GM12878 (cell line): ENCODE data around the gene LRFN2. TPM values are rescaled to one million over a fixed set of nuclear protein-coding genes. Genes with fewer than 3 reads are reported as not detected.

Experiments
- ATAC-seq: fragments of 200-7000 bp; cut with Tn5 transposase; 3 replicates; pipeline ENCODE4 v1.9.1; 2020; ENCODE audit warnings: mild to moderate bottlenecking, moderate library complexity
- BruUV-seq: library from RNA; stranded (reverse); fragments of 400-500 nt; replicated peaks from 2 replicates; lab custom pipeline; 2021; lab: Mats Ljungman, UMichigan
- CTCF ChIA-PET: fragments of 300-600 bp; sonication (Branson Sonifier 250); formaldehyde crosslinking; extraction: SDS; loops from one replicate; lab custom pipeline; 2021; ENCODE audit warnings: inconsistent platforms; lab: Yijun Ruan, JAX
- POLR2A ChIA-PET: fragments of 350-600 bp; formaldehyde crosslinking; extraction: SDS; loops from one replicate; lab custom pipeline; 2021; ENCODE audit warnings: inconsistent platforms; lab: Charles Lee
- RAD21 ChIA-PET: fragments of 300-600 bp; sonication (Branson Sonifier 250); formaldehyde crosslinking; loops from one replicate; lab custom pipeline; 2023; ENCODE audit warnings: antibody characterized with exemption; ENCODE audit not compliant: unreplicated experiment; lab: Charles Lee
- SMC1A ChIA-PET: fragments of 300-600 bp; sonication (Branson Sonifier 250); formaldehyde crosslinking; loops from one replicate; lab custom pipeline; 2023; ENCODE audit not compliant: unreplicated experiment, uncharacterized antibody; lab: Charles Lee
- DNase-seq: peaks from one replicate; pipeline ENCODE4 v3.0.0-alpha.2; 2011; ENCODE audit warnings: low read depth, low spot score
- FAIRE-seq: peaks from 3 replicates; lab custom pipeline; 2011; peaks lifted over from hg19 to GRCh38; lab: Jason Lieb, UNC
- H2AFZ ChIP-seq: 2 replicates; pipeline ENCODE4 v1.6.0; 2011; ENCODE audit warnings: low read depth, low read length, control low read depth; ENCODE audit not compliant: control insufficient read depth
- H3K27ac ChIP-seq: 2 replicates; pipeline ENCODE4 v1.5.1; 2011; ENCODE audit warnings: control low read depth; ENCODE audit not compliant: control insufficient read depth, insufficient read depth
- H3K27me3 ChIP-seq, 2 experiments: replicated peaks in 1 of 2; 2 replicates each; pipeline versions ENCODE4 v1.6.0 to v1.6.1; 2011; ENCODE audit warnings: low read length in 1 of 2; ENCODE audit not compliant: control insufficient read depth in 2 of 2, insufficient read depth in 2 of 2
- H3K36me3 ChIP-seq, 2 experiments: 2 replicates each; pipeline ENCODE4 v1.5.1; 2011; ENCODE audit warnings: low read length in 1 of 2; ENCODE audit not compliant: control insufficient read depth in 2 of 2, insufficient read depth in 2 of 2
- H3K4me1 ChIP-seq: 2 replicates; pipeline ENCODE4 v1.6.1; 2011; ENCODE audit warnings: mild to moderate bottlenecking, low read length, moderate library complexity, mixed read lengths; ENCODE audit not compliant: control insufficient read depth, insufficient read depth
- H3K4me2 ChIP-seq: 2 replicates; pipeline ENCODE4 v1.6.0; 2011; ENCODE audit warnings: control low read depth; ENCODE audit not compliant: control insufficient read depth, insufficient read depth
- H3K4me3 ChIP-seq: fragments of 200-600 bp; sonication (generic); 2 replicates; pipeline ENCODE4 v1.5.1; 2016
- H3K79me2 ChIP-seq: 2 replicates; pipeline ENCODE4 v1.6.0; 2011; ENCODE audit warnings: low read length; ENCODE audit not compliant: control insufficient read depth, insufficient read depth
- H3K9ac ChIP-seq: 2 replicates; pipeline ENCODE4 v1.8.0; 2011; ENCODE audit warnings: low read length, control low read depth, mixed read lengths; ENCODE audit not compliant: control insufficient read depth, insufficient read depth
- H3K9me3 ChIP-seq: replicated peaks from 3 replicates; pipeline ENCODE4 v1.5.1; 2011; ENCODE audit warnings: mild to moderate bottlenecking, low read length; ENCODE audit not compliant: control insufficient read depth, insufficient read depth
- H4K20me1 ChIP-seq: 2 replicates; pipeline ENCODE4 v1.6.0; 2011; ENCODE audit not compliant: control insufficient read depth, insufficient read depth
- ATF7 ChIP-seq: fragments of 450-650 bp; IDR thresholded peaks from 2 replicates; pipeline ENCODE4 v1.6.1; 2016; ENCODE audit warnings: low read depth, mild to moderate bottlenecking
- GATAD2B ChIP-seq: fragments of 450-650 bp; conservative IDR thresholded peaks from 2 replicates; pipeline ENCODE4 v1.6.1; 2017; ENCODE audit warnings: low read depth, mild to moderate bottlenecking, moderate library complexity
- KLF5 ChIP-seq: fragments of 450-650 bp; IDR thresholded peaks from 2 replicates; pipeline ENCODE4 v1.6.1; 2014; ENCODE audit warnings: mild to moderate bottlenecking; ENCODE audit not compliant: partially characterized antibody
- MEF2A ChIP-seq: IDR thresholded peaks from 2 replicates; pipeline ENCODE4 v1.6.1; 2011; ENCODE audit warnings: low read depth, mild to moderate bottlenecking, low read length, moderate library complexity; ENCODE audit not compliant: insufficient read depth
- MEF2B ChIP-seq: fragments of 450-650 bp; IDR thresholded peaks from 2 replicates; pipeline ENCODE4 v1.6.1; 2018; ENCODE audit warnings: mild to moderate bottlenecking, moderate library complexity; ENCODE audit not compliant: partially characterized antibody, poor library complexity, severe bottlenecking
- MLLT1 ChIP-seq: fragments of 450-650 bp; IDR thresholded peaks from 2 replicates; pipeline ENCODE4 v1.6.1; 2016; ENCODE audit warnings: mild to moderate bottlenecking
- NRF1 ChIP-seq: conservative IDR thresholded peaks from 2 replicates; pipeline ENCODE4 v1.6.1; 2011; ENCODE audit warnings: mild to moderate bottlenecking, low read depth, low read length, improper control_type of control experiment
- POU2F2 ChIP-seq: IDR thresholded peaks from 3 replicates; pipeline ENCODE4 v1.6.1; 2011; ENCODE audit warnings: low read depth, mild to moderate bottlenecking, low read length, borderline replicate concordance
- RAD51 ChIP-seq: fragments of 450-650 bp; IDR thresholded peaks from 2 replicates; pipeline ENCODE4 v1.6.1; 2016; ENCODE audit warnings: moderate library complexity, mild to moderate bottlenecking, inconsistent platforms
- RB1 ChIP-seq: fragments of 450-650 bp; formaldehyde crosslinking; IDR thresholded peaks from 2 replicates; pipeline ENCODE4 v1.6.1; 2017; ENCODE audit warnings: mild to moderate bottlenecking, borderline replicate concordance
- RELB ChIP-seq: fragments of 450-650 bp; IDR thresholded peaks from 2 replicates; pipeline ENCODE4 v1.6.1; 2017; ENCODE audit warnings: low read depth, mild to moderate bottlenecking, moderate library complexity
- RUNX3 ChIP-seq: IDR thresholded peaks from 2 replicates; pipeline ENCODE4 v1.6.1; 2012; ENCODE audit warnings: low read length, inconsistent platforms
- SUZ12 ChIP-seq: fragments of 200-600 bp; sonication (generic); IDR thresholded peaks from one replicate; pipeline ENCODE4 v1.6.1; 2018; ENCODE audit warnings: antibody characterized with exemption, mild to moderate bottlenecking; ENCODE audit not compliant: unreplicated experiment
- TARDBP ChIP-seq: IDR thresholded peaks from 2 replicates; pipeline ENCODE4 v1.6.1; 2016; ENCODE audit warnings: borderline replicate concordance
- TBL1XR1 ChIP-seq: IDR thresholded peaks from 2 replicates; pipeline ENCODE4 v1.6.1; 2012; ENCODE audit warnings: low read depth, low read length, improper control_type of control experiment
- USF1 ChIP-seq: IDR thresholded peaks from 2 replicates; pipeline ENCODE4 v1.6.1; 2011; ENCODE audit warnings: borderline replicate concordance, low read depth, mild to moderate bottlenecking, moderate library complexity, mixed read lengths, low read length; ENCODE audit not compliant: insufficient read depth; ENCODE audit errors: extremely low read length
- YY1 ChIP-seq: IDR thresholded peaks from 2 replicates; pipeline ENCODE4 v1.6.1; 2011; ENCODE audit warnings: low read depth, mild to moderate bottlenecking, low read length
- ZNF687 ChIP-seq: fragments of 450-650 bp; IDR thresholded peaks from 2 replicates; pipeline ENCODE4 v1.6.1; 2017; ENCODE audit warnings: mild to moderate bottlenecking, moderate library complexity
- WGBS: methylation state at CpG from one replicate; pipeline ENCODE4 v1.1.6; 2016; ENCODE audit warnings: low lambda C conversion rate; ENCODE audit not compliant: insufficient replicate concordance, insufficient coverage; ENCODE audit errors: missing lambda C conversion rate; 5-methylcytosine and 5-hydroxymethylcytosine counted together
- in situ Hi-C: fragments of 300-500 bp; cut with MboI; formaldehyde crosslinking; loops from 9 replicates; pipeline ENCODE4 v1.14.3; 2018; ENCODE audit warnings: mixed read lengths
- intact Hi-C: fragments of 100-400 bp; cut with micrococcal nuclease; formaldehyde crosslinking; loops from one replicate; pipeline ENCODE4 v1.14.2; 2022; ENCODE audit not compliant: unreplicated experiment
- polyA plus RNA-seq, 11 experiments: library from polyadenylated mRNA; depleted of rRNA in 4 of 11; unstranded in 6 of 11; stranded (reverse) in 5 of 11; fragments of >200 nt; fragmentation: Nextera tagmentation in 4 of 11; fragmentation: Illumina TruSeq in 1 of 11; extraction: Ambion mirVana in 4 of 11; extraction: Trizol in 1 of 11; gene quantifications; 1 replicate in 1 of 11; 2 replicates in 10 of 11; pipeline versions ENCODE4 v1.2.1 to v1.2.3, GENCODE V29; 2011 to 2016; ENCODE audit warnings: inconsistent platforms in 2 of 11, missing spikeins in 2 of 11, low read depth in 1 of 11
- total RNA-seq, 4 experiments: library from RNA; depleted of rRNA in 3 of 4; stranded (reverse); fragments of >200 nt in 3 of 4; fragmentation: Illumina TruSeq in 1 of 4; extraction: Trizol in 1 of 4; gene quantifications; 2 replicates each; pipeline versions ENCODE4 v1.2.1 to v1.2.3, GENCODE V29; 2013 to 2021

LRFN2 gene
- total and polyA plus RNA-seq, 10 of the 15 experiments (the other 5 are each of a cell fraction or from before 2014, with no cell fraction given), result not detected

GRCh38 chr6:40443842-40444241 is 143.3 kb downstream of the LRFN2 start:
- DNase-seq, result no peak
- in situ Hi-C loops (no loop called here), intact Hi-C loops (no loop called here)
- no peak for FAIRE-seq
- H3K36me3 ChIP-seq, result no peaks in the 10 kb centered on the region
- ChIA-PET POLR2A (no interaction called here), RAD21 (no interaction called here), SMC1A (no interaction called here), CTCF (no interaction called here)
- H3K9ac ChIP-seq, result no peak overlapping the region
- no peak overlapping the region for H3K4me2 ChIP-seq
- no TSS peak for BruUV-seq
- no peaks in the 10 kb centered on the region for H3K4me1 ChIP-seq
- ATAC-seq, result no peak
- no peaks in the 10 kb centered on the region for H3K79me2 ChIP-seq
- H3K9me3 ChIP-seq, result no peaks in the 10 kb centered on the region
- H3K27me3 ChIP-seq, result peaks cover 2 to 3% of the 10 kb centered on the region in 2 experiments
- no peaks in the 10 kb centered on the region for H4K20me1 ChIP-seq
- H3K27ac ChIP-seq, result no peak overlapping the region
- 34% methylated on average over 2 of the region's 2 CpGs for WGBS
- H3K4me3 ChIP-seq, result no peak overlapping the region
- no peak overlapping the region for H2AFZ ChIP-seq
- TF ChIP-seq GATAD2B (no peak), YY1 (no peak), POU2F2 (no peak), RELB (no peak), SUZ12 (no peak), USF1 (no peak), RB1 (no peak), NRF1 (no peak), MEF2A (no peak), KLF5 (no peak), TBL1XR1 (no peak), RUNX3 (no peak), RAD51 (no peak), ATF7 (no peak), TARDBP (no peak), MLLT1 (no peak), MEF2B (no peak), ZNF687 (no peak)
